ENCODE data around the gene SCUBE1.
A peak's percentile ranks its signal among the peaks of the same experiment; 100 is the strongest.

The SCUBE1 gene

GRCh38 chr22:43343262-43343669 lies at the start of gene SCUBE1:
SCUBE1 (minus strand) TSS chr22:43343372; CDS start chr22:43343261, 111 bp downstream.
- DNase-seq = peak in 1 of 14 donors; percentile 30

DNA sequence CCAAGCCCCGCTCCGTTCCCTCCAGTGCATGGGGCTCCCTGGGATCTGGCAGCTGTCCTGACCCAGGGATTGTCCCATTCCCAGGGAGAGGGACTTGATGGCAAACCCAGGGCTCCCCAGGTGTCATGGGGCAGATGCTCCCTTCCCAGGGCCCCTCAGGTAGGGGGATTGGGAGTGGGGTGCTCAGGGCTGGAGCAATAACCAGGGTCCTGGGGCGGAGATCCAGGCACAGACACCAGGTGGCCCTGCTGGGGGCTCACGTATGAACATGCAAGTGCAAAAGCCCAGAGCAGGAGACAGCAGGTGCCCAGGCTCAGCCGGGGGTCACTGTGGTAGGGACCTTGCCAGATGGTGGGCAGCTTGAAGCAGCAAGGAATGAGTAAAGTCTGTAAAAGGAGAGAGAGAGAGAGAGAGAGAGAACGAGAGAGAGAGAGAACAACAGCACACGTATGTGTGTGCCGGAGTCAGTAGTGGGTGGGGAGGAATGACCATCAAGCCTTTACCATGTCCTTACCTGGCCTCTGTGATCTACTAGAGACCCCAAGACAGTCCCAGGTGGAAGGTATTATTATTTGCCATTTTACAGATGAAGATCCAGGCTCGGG lies 49.3 kb upstream of the SCUBE1 start:
- DNase-seq = no peak

GRCh38 chr22:43391306-43391705 lies 48.1 kb upstream of the SCUBE1 start:
- DNase-seq = no peak

- no peak for DNase-seq
These were observed 47.7 kb upstream of the SCUBE1 start for GRCh38 chr22:43390872-43391271.

DNA sequence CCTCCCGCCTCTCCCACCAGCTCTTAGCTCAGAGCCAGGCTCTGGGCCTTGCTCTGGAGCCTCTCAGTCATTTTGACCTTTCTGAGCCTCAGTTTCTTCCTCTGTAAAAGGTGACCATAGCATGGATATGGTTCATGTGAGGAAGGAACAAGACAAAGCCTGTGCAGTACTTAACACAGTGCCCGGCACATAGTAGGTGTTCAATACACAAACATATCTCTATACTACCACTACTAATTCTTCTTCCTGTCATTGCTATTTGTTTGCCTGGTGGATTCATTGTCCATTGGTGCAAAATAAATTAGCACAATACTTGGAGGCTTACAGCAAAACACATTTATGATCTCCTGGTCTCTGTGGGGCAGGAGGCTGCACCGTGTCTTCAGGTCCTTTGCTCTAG lies 47.0 kb upstream of the SCUBE1 start:
- no peak for DNase-seq

DNA sequence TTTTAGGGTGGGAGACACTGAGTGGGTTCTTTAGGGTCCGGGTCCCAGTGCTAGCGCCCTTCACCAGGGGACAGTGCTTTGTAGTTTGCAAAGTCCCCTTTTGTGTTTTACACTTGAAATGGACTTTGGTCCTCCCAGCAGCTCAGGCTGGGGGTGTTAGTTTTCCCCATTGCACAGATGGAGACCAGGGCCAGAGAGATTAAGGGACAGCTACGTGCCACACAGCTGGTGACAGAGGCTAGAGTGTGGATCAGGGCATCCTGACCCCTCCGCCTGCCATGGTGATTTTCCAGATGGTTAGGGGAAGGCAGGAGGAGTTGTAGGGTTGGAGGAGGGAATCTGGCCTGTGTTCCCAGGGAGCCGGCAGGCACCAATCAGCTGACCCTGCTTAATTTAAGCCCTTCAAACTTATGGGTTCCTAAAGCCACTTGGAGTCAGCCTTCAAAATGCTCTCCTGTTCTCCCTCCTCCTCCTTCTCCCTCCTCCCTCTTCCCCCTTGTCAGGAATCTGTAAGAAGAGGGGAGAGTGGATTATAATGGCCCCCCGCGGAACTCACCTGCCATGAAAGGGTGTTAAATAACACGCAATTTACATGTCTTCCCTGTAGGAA lies 46.2 kb upstream of the SCUBE1 start:
- DNase-seq = no peak

- peak in 12 of 14 donors; percentile 5 to 72 (median 29) for DNase-seq
These were observed 45.3 kb upstream of the SCUBE1 start for GRCh38 chr22:43388420-43388851.

GRCh38 chr22:43387815-43388214 lies 44.6 kb upstream of the SCUBE1 start:
- no peak for DNase-seq

DNA sequence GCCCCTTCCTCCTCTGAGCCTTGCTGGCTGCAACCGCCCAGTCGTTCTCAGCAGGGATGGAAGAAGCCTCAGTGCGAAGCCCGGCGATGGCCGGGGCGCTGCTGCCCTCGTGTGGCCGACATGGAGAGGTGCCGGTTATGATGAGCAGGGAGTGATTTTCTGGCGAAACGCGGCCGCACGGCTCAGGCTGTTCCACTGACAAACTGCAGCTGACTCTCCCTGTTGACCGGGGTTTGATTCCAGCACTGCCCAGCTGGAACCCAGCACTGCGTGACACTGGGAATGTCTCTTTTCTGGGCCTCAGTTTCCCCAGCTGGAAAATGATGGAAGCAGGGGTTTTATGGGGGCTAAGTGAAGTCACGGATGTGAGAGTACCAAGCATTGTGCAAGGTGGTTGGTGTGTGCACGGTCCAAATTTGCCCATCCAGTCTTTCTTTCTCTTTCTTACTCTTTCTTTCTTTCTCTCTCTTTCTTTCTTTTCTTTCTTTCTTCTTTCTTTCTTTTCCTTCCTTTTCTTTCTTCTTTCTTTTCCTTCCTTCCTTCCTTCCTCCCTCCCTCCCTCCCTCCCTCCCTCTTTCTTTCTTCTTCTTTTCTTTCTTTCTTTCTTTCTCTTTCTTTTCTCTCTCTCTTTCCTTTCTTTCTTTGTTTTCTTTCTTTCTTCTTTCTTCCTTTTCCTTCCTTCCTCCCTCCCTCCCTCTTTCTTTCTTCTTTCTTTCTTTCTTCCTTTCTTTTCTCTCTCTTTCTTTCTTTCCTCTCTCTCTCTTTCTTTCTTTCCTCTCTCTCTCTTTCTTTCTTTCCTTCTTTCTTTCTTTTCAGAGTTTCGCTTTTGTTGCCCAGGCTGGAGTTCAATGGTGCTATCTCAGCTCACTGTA lies 42.8 kb upstream of the SCUBE1 start:
- peak; percentile 6 to 77 (median 39) for DNase-seq

- DNase-seq = no peak
These were observed 41.7 kb upstream of the SCUBE1 start for GRCh38 chr22:43384863-43385262.

- no peak for DNase-seq
These were observed 38.5 kb upstream of the SCUBE1 start for GRCh38 chr22:43381693-43382092.

DNA sequence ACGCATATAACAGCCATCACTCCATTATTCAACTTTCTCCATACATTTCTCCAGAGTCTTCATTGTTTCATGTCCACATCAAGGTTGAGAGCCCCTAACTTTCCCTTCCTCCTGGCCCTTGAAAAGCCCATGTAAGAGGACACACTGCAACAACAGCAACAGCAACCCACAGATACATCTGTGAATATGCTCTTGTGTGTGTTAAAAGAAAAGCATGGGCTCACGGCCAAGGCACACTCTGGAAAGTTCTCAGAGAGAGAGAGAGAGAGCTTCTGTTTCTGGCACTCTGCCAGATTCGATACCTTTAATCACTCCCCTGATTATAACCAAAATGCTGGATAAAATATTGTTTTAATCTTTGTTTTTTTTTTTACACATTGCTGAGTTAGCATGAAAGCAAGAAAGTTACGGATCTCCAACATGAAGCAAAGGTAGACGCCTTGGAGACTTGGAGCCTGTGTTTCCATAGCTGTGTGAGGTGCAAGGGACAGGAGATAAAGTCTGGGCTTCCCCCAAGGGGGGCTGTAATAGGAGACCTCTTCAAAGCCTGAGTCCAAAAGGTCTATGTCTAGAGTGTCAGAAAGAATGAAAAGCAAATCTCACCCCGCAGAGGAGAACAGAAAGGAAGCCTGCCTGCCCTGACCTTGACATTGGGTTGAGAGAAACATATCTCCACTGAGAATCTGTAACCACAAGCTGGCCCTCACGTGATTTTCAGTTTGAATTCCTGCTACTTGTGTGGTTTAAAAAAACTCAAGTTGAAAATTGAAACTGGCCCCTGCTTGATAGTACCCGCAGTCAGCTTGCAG lies 34.9 kb upstream of the SCUBE1 start:
- no peak for DNase-seq

- no peak for DNase-seq
These were observed 34.4 kb upstream of the SCUBE1 start for GRCh38 chr22:43377548-43377895.

GRCh38 chr22:43376765-43377547 lies 33.8 kb upstream of the SCUBE1 start:
- no peak for DNase-seq

DNA sequence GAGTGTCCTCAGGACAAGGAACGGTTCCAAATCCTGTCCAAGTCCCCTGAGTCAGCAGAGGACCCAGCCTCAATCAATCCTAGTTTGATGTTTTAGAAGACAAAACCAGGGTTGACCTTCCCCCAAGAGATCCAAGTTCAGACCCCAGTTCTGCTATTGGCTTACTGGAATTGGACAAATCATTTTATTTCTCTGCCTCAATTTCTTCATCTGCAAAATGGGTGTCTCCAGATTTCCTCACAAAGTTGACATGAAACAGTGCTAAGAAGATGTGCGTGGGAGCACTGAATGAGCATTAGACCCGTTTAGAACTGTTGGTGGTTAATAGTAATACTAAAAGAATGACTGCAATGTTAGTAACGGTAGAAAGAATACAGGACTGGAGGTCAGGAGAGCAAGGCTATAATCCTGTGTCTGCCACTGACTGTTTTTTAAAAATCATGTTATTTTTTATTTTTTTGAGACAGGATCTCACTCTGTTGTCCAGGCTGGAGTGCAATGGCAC lies 32.8 kb upstream of the SCUBE1 start:
- no peak for DNase-seq

- DNase-seq = no peak
These were observed 26.9 kb upstream of the SCUBE1 start for GRCh38 chr22:43370036-43370435.

GRCh38 chr22:43365715-43366440 lies 22.7 kb upstream of the SCUBE1 start:
- DNase-seq = no peak

- DNase-seq = no peak
These were observed 20.9 kb upstream of the SCUBE1 start for GRCh38 chr22:43364169-43364435.

GRCh38 chr22:43363315-43364168 lies 20.4 kb upstream of the SCUBE1 start:
- DNase-seq = no peak

- no peak for DNase-seq
These were observed 17.4 kb upstream of the SCUBE1 start for GRCh38 chr22:43360576-43360975.
